Suprapubic skin (tissue), 4 donors: ENCODE measurements around the gene BTN3A1. TPM values are rescaled to one million over a fixed set of nuclear protein-coding genes. Genes with fewer than 3 reads are reported as not detected.
A peak's percentile ranks its signal among the peaks of the same experiment; 100 is the strongest.

Experiments used
- DNase-seq, 2 donors: peaks; one replicate each; pipeline ENCODE4 v3.0.0-alpha.2; 2019; ENCODE audit warnings: low spot score in 2 of 2
- H3K27ac ChIP-seq: fragments of 200-600 bp; sonication (generic); one replicate; pipeline ENCODE4 v1.5.1; 2019
- H3K27me3 ChIP-seq: fragments of 200-600 bp; sonication (generic); one replicate; pipeline ENCODE4 v1.5.1; 2019
- H3K36me3 ChIP-seq: fragments of 200-600 bp; sonication (generic); one replicate; pipeline ENCODE4 v1.5.1; 2019
- H3K4me1 ChIP-seq: fragments of 200-600 bp; sonication (generic); one replicate; pipeline ENCODE4 v1.5.1; 2019
- H3K4me3 ChIP-seq: fragments of 200-600 bp; sonication (generic); one replicate; pipeline ENCODE4 v1.5.1; 2019; ENCODE audit warnings: mild to moderate bottlenecking
- H3K9me3 ChIP-seq: fragments of 200-600 bp; sonication (generic); one replicate; pipeline ENCODE4 v1.5.1; 2019
- EP300 ChIP-seq: sonication (generic); formaldehyde crosslinking; IDR thresholded peaks from one replicate; pipeline ENCODE4 v1.6.1; 2017; ENCODE audit warnings: antibody characterized with exemption
- POLR2A ChIP-seq, 2 donors: fragments of 450-650 bp; IDR thresholded peaks; one replicate each; pipeline ENCODE4 v1.6.1; 2017; ENCODE audit warnings: antibody characterized with exemption in 2 of 2, mild to moderate bottlenecking in 2 of 2, moderate library complexity in 2 of 2
- POLR2AphosphoS5 ChIP-seq, 3 donors: sonication (generic); formaldehyde crosslinking; IDR thresholded peaks; one replicate each; pipeline ENCODE4 v1.6.1; 2017; ENCODE audit warnings: antibody characterized with exemption in 3 of 3
- WGBS: methylation state at CpG from one replicate; pipeline ENCODE4 v1.1.5; 2018; 5-methylcytosine and 5-hydroxymethylcytosine counted together
- total RNA-seq, 4 donors: library from RNA; depleted of rRNA; stranded (reverse); fragments of >200 nt; gene quantifications; one replicate each; pipeline ENCODE4 v1.1.0, GENCODE V29; 2016
- TF ChIP-seq, protein P1 (sequence below), 2 donors: fragments of 200-600 bp in 1 of 2; fragments of 450-650 bp in 1 of 2; sonication (generic) in 1 of 2; IDR thresholded peaks; one replicate each; pipeline ENCODE4 v1.5.1; 2016 to 2019; ENCODE audit warnings: antibody characterized with exemption in 2 of 2, mild to moderate bottlenecking in 1 of 2, moderate library complexity in 1 of 2

The BTN3A1 gene
- total RNA-seq, 4 donors from 2014 or later = 11.4 to 28.1 (median 14.5) TPM

DNA sequence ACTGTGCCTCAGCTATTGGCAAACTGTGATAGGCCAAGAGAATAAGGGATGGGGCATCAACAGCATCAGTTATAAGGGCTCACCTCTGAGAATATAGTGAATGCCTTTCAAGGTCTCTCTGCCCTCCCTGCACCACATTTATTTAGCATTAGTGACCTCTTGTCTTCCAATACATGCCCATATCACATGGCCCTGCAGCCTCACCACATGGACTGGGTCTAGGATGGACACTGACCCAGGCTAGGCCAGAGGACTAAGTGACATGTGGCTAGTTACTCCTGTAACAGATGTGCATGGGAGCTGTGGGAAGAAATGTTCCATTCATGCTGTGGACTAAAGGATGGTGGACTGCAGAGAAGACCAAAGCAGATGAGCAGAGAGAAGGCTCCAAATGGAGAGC lies 22.3 kb upstream of the BTN3A1 start:
- Histone ChIP-seq H3K27me3 (no peaks in the 10 kb centered on the region), H3K9me3 (no peaks in the 10 kb centered on the region), H3K4me3 (no peak overlapping the region), H3K36me3 (peaks cover 9% of the 10 kb centered on the region), H3K27ac (no peak overlapping the region), H3K4me1 (peaks cover 26% of the 10 kb centered on the region)
- no peak for DNase-seq
- TF ChIP-seq EP300 (no peak), POLR2A (IDR thresholded peaks at IDR 0.05) (no peak), POLR2AphosphoS5 (IDR thresholded peaks at IDR 0.05) (no peak)
- TF ChIP-seq, protein P1, sequence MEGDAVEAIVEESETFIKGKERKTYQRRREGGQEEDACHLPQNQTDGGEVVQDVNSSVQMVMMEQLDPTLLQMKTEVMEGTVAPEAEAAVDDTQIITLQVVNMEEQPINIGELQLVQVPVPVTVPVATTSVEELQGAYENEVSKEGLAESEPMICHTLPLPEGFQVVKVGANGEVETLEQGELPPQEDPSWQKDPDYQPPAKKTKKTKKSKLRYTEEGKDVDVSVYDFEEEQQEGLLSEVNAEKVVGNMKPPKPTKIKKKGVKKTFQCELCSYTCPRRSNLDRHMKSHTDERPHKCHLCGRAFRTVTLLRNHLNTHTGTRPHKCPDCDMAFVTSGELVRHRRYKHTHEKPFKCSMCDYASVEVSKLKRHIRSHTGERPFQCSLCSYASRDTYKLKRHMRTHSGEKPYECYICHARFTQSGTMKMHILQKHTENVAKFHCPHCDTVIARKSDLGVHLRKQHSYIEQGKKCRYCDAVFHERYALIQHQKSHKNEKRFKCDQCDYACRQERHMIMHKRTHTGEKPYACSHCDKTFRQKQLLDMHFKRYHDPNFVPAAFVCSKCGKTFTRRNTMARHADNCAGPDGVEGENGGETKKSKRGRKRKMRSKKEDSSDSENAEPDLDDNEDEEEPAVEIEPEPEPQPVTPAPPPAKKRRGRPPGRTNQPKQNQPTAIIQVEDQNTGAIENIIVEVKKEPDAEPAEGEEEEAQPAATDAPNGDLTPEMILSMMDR (IDR thresholded peaks at IDR 0.05) = no peak

- TF ChIP-seq POLR2AphosphoS5 (IDR thresholded peaks at IDR 0.05) (no peak), EP300 (no peak)
- TF ChIP-seq, protein P1 (IDR thresholded peaks at IDR 0.05) = no peak
- Histone ChIP-seq H3K4me1 (peaks cover 29% of the 10 kb centered on the region), H3K27me3 (no peaks in the 10 kb centered on the region), H3K4me3 (no peak overlapping the region), H3K9me3 (no peaks in the 10 kb centered on the region), H3K36me3 (peaks cover 4% of the 10 kb centered on the region), H3K27ac (no peak overlapping the region)
- WGBS = 87% methylated on average over 3 of the region's 3 CpGs
- DNase-seq = no peak
These were observed 21.8 kb upstream of the BTN3A1 start for GRCh38 chr6:26380256-26380655.

DNA sequence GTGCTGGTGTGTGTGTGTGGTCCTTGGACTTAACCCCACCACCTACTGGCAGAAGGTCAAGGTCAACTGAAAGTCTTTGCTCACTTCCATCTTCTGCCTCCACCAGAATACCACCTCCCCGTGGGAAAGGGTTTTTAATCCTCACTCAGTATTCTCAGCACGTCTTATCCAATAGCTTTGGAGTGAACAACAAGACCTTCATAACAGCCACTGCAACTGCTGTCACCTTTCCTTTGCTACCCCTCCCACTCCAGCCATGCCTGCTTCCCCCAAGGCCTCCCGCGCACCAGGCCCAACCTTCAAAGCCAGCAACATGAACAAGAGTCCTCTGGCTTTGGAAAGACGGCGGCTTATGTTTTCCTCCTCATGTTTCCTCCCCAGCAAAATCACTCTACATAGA lies 20.0 kb upstream of the BTN3A1 start:
- H3K9me3 ChIP-seq = no peaks in the 10 kb centered on the region
- H3K4me1 ChIP-seq = peaks cover 28% of the 10 kb centered on the region
- TF ChIP-seq EP300 (no peak), POLR2A (IDR thresholded peaks at IDR 0.05) (no peak), POLR2AphosphoS5 (IDR thresholded peaks at IDR 0.05) (no peak)
- TF ChIP-seq, protein P1 (IDR thresholded peaks at IDR 0.05) = no peak
- no peaks in the 10 kb centered on the region for H3K27me3 ChIP-seq
- no peak overlapping the region for H3K27ac ChIP-seq
- no peaks in the 10 kb centered on the region for H3K36me3 ChIP-seq
- no peak overlapping the region for H3K4me3 ChIP-seq
- DNase-seq = no peak
- 87% methylated on average over 6 of the region's 6 CpGs for WGBS

DNA sequence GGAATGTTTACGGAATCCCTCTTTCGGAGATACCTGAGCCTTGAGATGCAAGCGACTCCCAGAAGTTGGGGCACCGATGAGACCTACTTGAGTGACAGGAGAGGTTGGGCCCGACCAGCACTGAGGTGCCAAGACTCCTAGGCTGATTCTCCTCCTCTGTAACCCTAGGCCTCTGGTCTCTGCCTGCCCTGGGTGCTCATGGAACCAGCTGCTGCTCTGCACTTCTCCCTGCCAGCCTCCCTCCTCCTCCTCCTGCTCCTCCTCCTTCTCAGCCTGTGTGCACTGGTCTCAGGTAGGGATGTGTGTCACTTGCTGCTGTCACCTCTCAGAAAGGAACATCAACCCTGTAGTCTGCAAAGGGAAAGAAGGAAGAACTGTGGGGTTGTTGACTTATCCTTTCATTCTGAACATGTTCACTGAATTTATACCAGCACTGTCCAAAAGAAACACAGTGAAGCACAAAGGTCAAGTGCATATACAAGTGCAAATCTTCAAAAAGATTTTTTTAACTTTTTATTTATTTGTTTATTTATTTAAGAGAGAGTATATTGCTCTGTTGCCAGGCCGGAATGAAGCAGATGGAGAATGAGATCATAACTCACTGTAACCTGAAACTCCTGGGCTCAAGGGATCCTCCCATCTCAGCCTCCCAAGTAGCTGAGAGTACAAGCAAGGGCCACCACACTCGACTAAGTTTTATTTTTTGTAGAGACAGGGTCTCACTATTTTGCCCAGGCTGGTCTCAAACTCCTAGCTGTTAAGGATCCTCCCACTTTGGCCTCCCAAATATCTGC lies 18.3 kb upstream of the BTN3A1 start:
- no peak for DNase-seq

DNA sequence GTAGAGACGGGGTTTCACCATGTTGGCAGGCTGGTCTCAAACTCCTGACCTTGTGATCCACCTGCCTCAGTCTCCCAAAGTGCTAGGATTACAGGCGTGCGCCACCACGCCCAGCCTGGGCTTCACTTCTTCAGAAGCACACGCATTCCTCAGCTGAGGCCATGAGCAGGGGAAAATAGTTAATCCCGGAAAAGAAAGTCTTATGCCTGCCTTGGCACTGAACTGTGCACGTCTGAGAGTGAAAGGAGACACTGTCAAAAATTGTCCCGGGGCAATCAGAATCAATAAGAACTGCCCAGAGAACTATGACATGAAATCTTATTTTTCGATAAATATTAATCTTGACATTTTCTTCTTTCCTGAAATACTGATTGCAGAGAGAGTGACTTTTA lies 16.3 kb upstream of the BTN3A1 start:
- 76% methylated on average over 9 of the region's 9 CpGs for WGBS
- no peak overlapping the region for H3K27ac ChIP-seq
- TF ChIP-seq EP300 = no peak
- TF ChIP-seq POLR2A (IDR thresholded peaks at IDR 0.05) = no peak
- TF ChIP-seq, protein P1 (IDR thresholded peaks at IDR 0.05) = no peak
- TF ChIP-seq POLR2AphosphoS5 (IDR thresholded peaks at IDR 0.05) = no peak
- no peak for DNase-seq
- H3K4me3 ChIP-seq = no peak overlapping the region
- no peaks in the 10 kb centered on the region for H3K9me3 ChIP-seq
- peaks cover 12% of the 10 kb centered on the region for H3K36me3 ChIP-seq
- peaks cover 15% of the 10 kb centered on the region for H3K4me1 ChIP-seq
- no peaks in the 10 kb centered on the region for H3K27me3 ChIP-seq

More for the DNA sequence above, 18.3 kb upstream of the BTN3A1 start:
- WGBS = 12% methylated on average over 7 of the region's 7 CpGs
- Histone ChIP-seq H3K4me1 (peaks cover 15% of the 10 kb centered on the region), H3K27me3 (no peaks in the 10 kb centered on the region), H3K27ac (peak overlapping the region; percentile 69), H3K4me3 (peak overlapping the region; percentile 69), H3K36me3 (no peaks in the 10 kb centered on the region), H3K9me3 (no peaks in the 10 kb centered on the region)
- TF ChIP-seq, protein P1 (IDR thresholded peaks at IDR 0.05) = no peak
- no peak for TF ChIP-seq EP300
- TF ChIP-seq POLR2AphosphoS5 (IDR thresholded peaks at IDR 0.05) = no peak
- no peak for TF ChIP-seq POLR2A (IDR thresholded peaks at IDR 0.05)
